H9 (cell line): ENCODE data around the gene KAT2B. TPM values are rescaled to one million over a fixed set of nuclear protein-coding genes. Genes with fewer than 3 reads are reported as not detected.

Experiments
- DNase-seq: peaks from one replicate; pipeline ENCODE4 v3.0.0-alpha.2; 2017
- H2AFZ ChIP-seq: one replicate; pipeline ENCODE4 v1.6.1; 2013; ENCODE audit warnings: mild to moderate bottlenecking, low read length, control low read depth, moderate library complexity
- H2AK5ac ChIP-seq: 2 replicates; pipeline ENCODE4 v1.6.1; 2013; ENCODE audit warnings: low read length, control low read depth, mixed read lengths; ENCODE audit not compliant: insufficient read length
- H2BK120ac ChIP-seq: one replicate; pipeline ENCODE4 v1.6.1; 2013; ENCODE audit warnings: low read depth, mild to moderate bottlenecking, low read length, control low read depth, inconsistent platforms; ENCODE audit not compliant: poor library complexity, severe bottlenecking
- H2BK12ac ChIP-seq: 2 replicates; pipeline ENCODE4 v1.6.1; 2013; ENCODE audit warnings: low read length, control low read depth, mixed read lengths, low read depth; ENCODE audit not compliant: insufficient read length
- H2BK15ac ChIP-seq: 2 replicates; pipeline ENCODE4 v1.6.1; 2013; ENCODE audit warnings: low read depth, low read length, control low read depth
- H2BK20ac ChIP-seq: one replicate; pipeline ENCODE4 v1.6.1; 2013; ENCODE audit warnings: low read depth, mild to moderate bottlenecking, low read length, control low read depth, inconsistent platforms; ENCODE audit not compliant: poor library complexity, severe bottlenecking
- H2BK5ac ChIP-seq: 2 replicates; pipeline ENCODE4 v1.6.1; 2013; ENCODE audit warnings: low read length, control low read depth, mixed read lengths; ENCODE audit not compliant: insufficient read length
- H3K14ac ChIP-seq: 2 replicates; pipeline ENCODE4 v1.6.1; 2013; ENCODE audit warnings: low read length, control low read depth; ENCODE audit not compliant: insufficient read depth
- H3K18ac ChIP-seq: 2 replicates; pipeline ENCODE4 v1.6.1; 2013; ENCODE audit warnings: low read depth, mild to moderate bottlenecking, mixed read lengths, low read length, control low read depth; ENCODE audit not compliant: insufficient read length
- H3K23ac ChIP-seq: 2 replicates; pipeline ENCODE4 v1.6.1; 2013; ENCODE audit warnings: low read length, control low read depth, mixed read lengths, low read depth; ENCODE audit not compliant: insufficient read length
- H3K23me2 ChIP-seq: 2 replicates; pipeline ENCODE4 v1.6.1; 2013; ENCODE audit warnings: low read depth, mild to moderate bottlenecking, mixed read lengths, low read length, control low read depth; ENCODE audit not compliant: insufficient read length, poor library complexity, severe bottlenecking
- H3K27ac ChIP-seq: 2 replicates; pipeline ENCODE4 v1.5.1; 2013; ENCODE audit warnings: low read length, control low read depth, mixed read lengths, low read depth; ENCODE audit not compliant: insufficient read length
- H3K27me3 ChIP-seq: 2 replicates; pipeline ENCODE4 v1.6.1; 2013; ENCODE audit warnings: low read length, control low read depth, inconsistent platforms; ENCODE audit not compliant: insufficient read depth
- H3K4ac ChIP-seq: 2 replicates; pipeline ENCODE4 v1.6.1; 2013; ENCODE audit warnings: low read depth, mild to moderate bottlenecking, control low read depth, inconsistent platforms, low read length, moderate library complexity
- H3K4me1 ChIP-seq: 2 replicates; pipeline ENCODE4 v1.6.1; 2013; ENCODE audit warnings: low read length, control low read depth, inconsistent platforms; ENCODE audit not compliant: insufficient read depth
- H3K4me2 ChIP-seq: 2 replicates; pipeline ENCODE4 v1.6.1; 2013; ENCODE audit warnings: low read length, control low read depth, mixed read lengths; ENCODE audit not compliant: insufficient read length, insufficient read depth
- H3K56ac ChIP-seq: 2 replicates; pipeline ENCODE4 v1.6.1; 2013; ENCODE audit warnings: low read depth, mild to moderate bottlenecking, mixed read lengths, low read length, control low read depth; ENCODE audit not compliant: insufficient read length
- H3K79me1 ChIP-seq: 2 replicates; pipeline ENCODE4 v1.6.1; 2013; ENCODE audit warnings: low read depth, mild to moderate bottlenecking, moderate library complexity, low read length, control low read depth, inconsistent platforms; ENCODE audit not compliant: insufficient read depth, poor library complexity, severe bottlenecking
- H3K79me2 ChIP-seq: 2 replicates; pipeline ENCODE4 v1.6.1; 2013; ENCODE audit warnings: low read length, control low read depth, inconsistent platforms; ENCODE audit not compliant: insufficient read depth
- H3K9ac ChIP-seq: 2 replicates; pipeline ENCODE4 v1.6.1; 2013; ENCODE audit warnings: low read length, control low read depth, mixed read lengths; ENCODE audit not compliant: insufficient read length; ENCODE audit errors: extremely low read depth
- H3K9me3 ChIP-seq: one replicate; pipeline ENCODE4 v1.6.1; 2013; ENCODE audit warnings: low read depth, low read length, inconsistent platforms; ENCODE audit not compliant: control insufficient read depth
- H3T11ph ChIP-seq: one replicate; pipeline ENCODE4 v1.6.1; 2013; ENCODE audit warnings: mild to moderate bottlenecking, low read length, control low read depth, inconsistent platforms
- H4K20me1 ChIP-seq: one replicate; pipeline ENCODE4 v1.6.1; 2013; ENCODE audit not compliant: control insufficient read depth, insufficient read length, insufficient read depth
- H4K5ac ChIP-seq: 2 replicates; pipeline ENCODE4 v1.6.1; 2013; ENCODE audit warnings: low read depth, mild to moderate bottlenecking, mixed read lengths, low read length, control low read depth; ENCODE audit not compliant: insufficient read length
- H4K8ac ChIP-seq: replicated peaks from 2 replicates; pipeline ENCODE4 v1.6.1; 2013; ENCODE audit warnings: low read length, control low read depth, mixed read lengths, low read depth; ENCODE audit not compliant: insufficient read length
- H4K91ac ChIP-seq: 2 replicates; pipeline ENCODE4 v1.6.1; 2013; ENCODE audit warnings: low read depth, mild to moderate bottlenecking, moderate library complexity, mixed read lengths, low read length, control low read depth; ENCODE audit not compliant: insufficient read length
- H3K27ac Mint-ChIP-seq, 3 experiments: 2 replicates in 2 of 3; 3 replicates in 1 of 3; pipeline ENCODE4 v1.8.0; 2020 to 2021; ENCODE audit warnings: mixed read lengths in 3 of 3, mild to moderate bottlenecking in 1 of 3, moderate library complexity in 1 of 3
- H3K27me3 Mint-ChIP-seq: 2 replicates; pipeline ENCODE4 v1.8.0; 2021; ENCODE audit warnings: low read depth, mild to moderate bottlenecking, moderate library complexity, mixed read lengths
- H3K36me3 Mint-ChIP-seq, 3 experiments: 2 replicates in 2 of 3; 3 replicates in 1 of 3; pipeline ENCODE4 v1.8.0; 2020 to 2021; ENCODE audit warnings: low read depth in 3 of 3, mixed read lengths in 3 of 3; ENCODE audit not compliant: insufficient read depth in 1 of 3
- H3K4me1 Mint-ChIP-seq, 2 experiments: 2 replicates each; pipeline ENCODE4 v1.8.0; 2020; ENCODE audit warnings: mixed read lengths in 2 of 2
- H3K4me3 Mint-ChIP-seq, 2 experiments: 2 replicates in 1 of 2; 3 replicates in 1 of 2; pipeline ENCODE4 v1.8.0; 2020 to 2021; ENCODE audit warnings: mild to moderate bottlenecking in 2 of 2, mixed read lengths in 2 of 2, moderate library complexity in 1 of 2
- H3K9me3 Mint-ChIP-seq, 2 experiments: 2 replicates in 1 of 2; 3 replicates in 1 of 2; pipeline ENCODE4 v1.8.0; 2020; ENCODE audit warnings: mild to moderate bottlenecking in 2 of 2, mixed read lengths in 2 of 2, moderate library complexity in 1 of 2
- WGBS: extraction: QIAGEN DNeasy Blood & Tissue Kit; methylation state at CpG from one replicate; pipeline ENCODE4 v1.1.7; 2013; ENCODE audit warnings: missing lambda C conversion rate, low lambda C conversion rate, mixed read lengths; ENCODE audit not compliant: insufficient read length; ENCODE audit errors: extremely low coverage; 5-methylcytosine and 5-hydroxymethylcytosine counted together
- total RNA-seq: library from RNA; stranded (reverse); gene quantifications from 2 replicates; pipeline ENCODE4 v1.2.1, GENCODE V29; 2021
- TF ChIP-seq, protein P1 (sequence below): fragments of 200-600 bp; sonication (generic); conservative IDR thresholded peaks from 3 replicates; pipeline ENCODE4 v1.8.0; 2021; ENCODE audit warnings: antibody characterized with exemption, mild to moderate bottlenecking

KAT2B gene
- total RNA-seq, 1 experiment from 2014 or later = 6.3 TPM

DNA sequence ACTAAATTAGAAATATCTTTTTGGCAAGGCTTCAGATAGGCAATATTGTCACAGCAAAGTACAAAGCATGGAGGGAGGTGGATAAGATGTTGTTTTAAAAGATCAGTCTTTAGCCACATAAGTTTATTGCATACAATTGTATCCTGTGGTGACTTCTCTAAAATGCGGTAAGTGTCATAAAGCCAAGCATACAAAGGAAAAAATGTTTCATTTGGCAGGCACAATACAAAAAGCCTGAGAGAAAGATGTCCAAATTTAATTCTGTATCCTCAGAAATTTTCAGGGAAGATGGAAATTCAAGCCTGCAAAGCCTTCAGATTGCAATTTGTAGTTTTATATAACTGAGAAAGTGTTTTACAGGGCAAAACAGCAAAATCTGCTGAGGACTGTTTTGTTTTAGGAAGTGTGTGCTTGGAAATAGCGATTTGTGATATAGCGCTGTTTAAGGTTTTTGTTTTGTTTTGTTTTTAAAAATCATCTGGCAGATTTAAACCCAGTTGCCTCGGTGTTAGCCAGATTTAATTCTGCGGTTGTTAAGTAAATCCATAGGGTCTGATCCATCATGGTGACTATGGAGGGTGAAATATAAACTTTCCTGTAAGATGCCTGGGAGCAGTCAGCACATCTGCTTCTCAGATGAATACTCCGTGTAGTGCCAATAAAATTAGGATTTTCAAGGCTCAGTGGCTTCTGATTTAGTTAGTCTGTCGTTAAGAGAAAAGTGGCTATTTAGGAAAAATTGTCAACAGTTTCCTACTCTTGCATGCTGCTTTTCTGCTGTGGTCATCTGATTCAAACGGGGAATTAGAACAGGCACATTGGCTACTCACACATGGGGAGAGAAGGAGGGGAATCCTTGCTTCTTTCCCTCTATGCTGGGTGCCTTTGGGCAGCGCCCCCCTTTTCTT, 8.0 kb downstream of the KAT2B start:
- DNase-seq = no peak
- Histone ChIP-seq H3K27ac (no peak overlapping the region), H3K79me1 (no peaks in the 10 kb centered on the region), H3K23ac (no peak overlapping the region), H4K20me1 (no peaks in the 10 kb centered on the region), H2BK15ac (no peak overlapping the region), H3K56ac (no peak overlapping the region), H3K9ac (no peak overlapping the region), H2BK120ac (no peak overlapping the region), H4K91ac (no peak overlapping the region), H3K79me2 (no peaks in the 10 kb centered on the region), H3K18ac (no peak overlapping the region), H4K5ac (no peak overlapping the region), H4K8ac (no peak overlapping the region), H2AK5ac (no peak overlapping the region), H3K4me2 (no peak overlapping the region), H3K4me1 (no peaks in the 10 kb centered on the region), H2BK20ac (no peak overlapping the region), H3K14ac (no peak overlapping the region), H3K23me2 (no peaks in the 10 kb centered on the region), H3T11ph (no peak overlapping the region), H2BK5ac (no peak overlapping the region), H3K27me3 (no peaks in the 10 kb centered on the region), H2BK12ac (no peak overlapping the region), H2AFZ (no peak overlapping the region), H3K9me3 (no peaks in the 10 kb centered on the region), H3K4ac (no peak overlapping the region)
- TF ChIP-seq, protein P1, sequence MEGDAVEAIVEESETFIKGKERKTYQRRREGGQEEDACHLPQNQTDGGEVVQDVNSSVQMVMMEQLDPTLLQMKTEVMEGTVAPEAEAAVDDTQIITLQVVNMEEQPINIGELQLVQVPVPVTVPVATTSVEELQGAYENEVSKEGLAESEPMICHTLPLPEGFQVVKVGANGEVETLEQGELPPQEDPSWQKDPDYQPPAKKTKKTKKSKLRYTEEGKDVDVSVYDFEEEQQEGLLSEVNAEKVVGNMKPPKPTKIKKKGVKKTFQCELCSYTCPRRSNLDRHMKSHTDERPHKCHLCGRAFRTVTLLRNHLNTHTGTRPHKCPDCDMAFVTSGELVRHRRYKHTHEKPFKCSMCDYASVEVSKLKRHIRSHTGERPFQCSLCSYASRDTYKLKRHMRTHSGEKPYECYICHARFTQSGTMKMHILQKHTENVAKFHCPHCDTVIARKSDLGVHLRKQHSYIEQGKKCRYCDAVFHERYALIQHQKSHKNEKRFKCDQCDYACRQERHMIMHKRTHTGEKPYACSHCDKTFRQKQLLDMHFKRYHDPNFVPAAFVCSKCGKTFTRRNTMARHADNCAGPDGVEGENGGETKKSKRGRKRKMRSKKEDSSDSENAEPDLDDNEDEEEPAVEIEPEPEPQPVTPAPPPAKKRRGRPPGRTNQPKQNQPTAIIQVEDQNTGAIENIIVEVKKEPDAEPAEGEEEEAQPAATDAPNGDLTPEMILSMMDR = no peak
- no peaks in the 10 kb centered on the region for H3K27me3 Mint-ChIP-seq
- no peaks in the 10 kb centered on the region for H3K36me3 Mint-ChIP-seq
- WGBS = 100% methylated on average over 2 of the region's 9 CpGs
- H3K4me1 Mint-ChIP-seq = peaks cover 5% of the 10 kb centered on the region in 2 experiments
- no peak overlapping the region for H3K4me3 Mint-ChIP-seq
- H3K9me3 Mint-ChIP-seq = no peaks in the 10 kb centered on the region
- peak overlapping the region in 1 of 3 experiments; percentile 9; a peak in 1 of 7 replicates for H3K27ac Mint-ChIP-seq
